ENCODE results near the gene ATF5.

The ATF5 gene

GRCh38 chr19:49888510-49888824, 40.5 kb upstream of the ATF5 start:
- peak overlapping the region; percentile 32 for H3K4me3 ChIP-seq (ENCODE audit: low read length)
- peak overlapping the region; percentile 56 for H3K4me2 ChIP-seq (ENCODE audit: low read length)
- no peak overlapping the region for H2AFZ ChIP-seq (ENCODE audit: low read depth, low read length)
- peak overlapping the region; percentile 78 for H3K27ac ChIP-seq (ENCODE audit: low read length)
- peaks cover 61% of the 10 kb centered on the region for H3K36me3 ChIP-seq (replicated peaks; ENCODE audit: low read depth, low read length)
- H4K20me1 ChIP-seq (ENCODE audit: insufficient read depth, low read length): peaks cover 40% of the 10 kb centered on the region
- peak overlapping the region; percentile 13; the same call in 1 of the 2 replicates for H3K9ac ChIP-seq (ENCODE audit: low read length)
- TF ChIP-seq, protein P1, sequence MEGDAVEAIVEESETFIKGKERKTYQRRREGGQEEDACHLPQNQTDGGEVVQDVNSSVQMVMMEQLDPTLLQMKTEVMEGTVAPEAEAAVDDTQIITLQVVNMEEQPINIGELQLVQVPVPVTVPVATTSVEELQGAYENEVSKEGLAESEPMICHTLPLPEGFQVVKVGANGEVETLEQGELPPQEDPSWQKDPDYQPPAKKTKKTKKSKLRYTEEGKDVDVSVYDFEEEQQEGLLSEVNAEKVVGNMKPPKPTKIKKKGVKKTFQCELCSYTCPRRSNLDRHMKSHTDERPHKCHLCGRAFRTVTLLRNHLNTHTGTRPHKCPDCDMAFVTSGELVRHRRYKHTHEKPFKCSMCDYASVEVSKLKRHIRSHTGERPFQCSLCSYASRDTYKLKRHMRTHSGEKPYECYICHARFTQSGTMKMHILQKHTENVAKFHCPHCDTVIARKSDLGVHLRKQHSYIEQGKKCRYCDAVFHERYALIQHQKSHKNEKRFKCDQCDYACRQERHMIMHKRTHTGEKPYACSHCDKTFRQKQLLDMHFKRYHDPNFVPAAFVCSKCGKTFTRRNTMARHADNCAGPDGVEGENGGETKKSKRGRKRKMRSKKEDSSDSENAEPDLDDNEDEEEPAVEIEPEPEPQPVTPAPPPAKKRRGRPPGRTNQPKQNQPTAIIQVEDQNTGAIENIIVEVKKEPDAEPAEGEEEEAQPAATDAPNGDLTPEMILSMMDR (IDR thresholded peaks at IDR 0.05; ENCODE audit: low read depth, low read length): no peak
- no peak for TF ChIP-seq EZH2phosphoT487 (IDR thresholded peaks at IDR 0.05; ENCODE audit: low read depth)
- H3K9me3 ChIP-seq (ENCODE audit: insufficient read depth, low read length): no peaks in the 10 kb centered on the region
- no peaks in the 10 kb centered on the region for H3K27me3 ChIP-seq (ENCODE audit: low read depth, low read length)
- H3K79me2 ChIP-seq (ENCODE audit: low read length): peaks cover 12% of the 10 kb centered on the region
- H3K4me1 ChIP-seq (ENCODE audit: low read length): peaks cover 58% of the 10 kb centered on the region

- Histone ChIP-seq H3K4me3 (ENCODE audit: low read length) (peak overlapping the region; percentile 32), H3K9me3 (ENCODE audit: insufficient read depth, low read length) (no peaks in the 10 kb centered on the region), H3K4me2 (ENCODE audit: low read length) (peak overlapping the region; percentile 56), H3K27ac (ENCODE audit: low read length) (peak overlapping the region; percentile 78), H3K79me2 (ENCODE audit: low read length) (peaks cover 17% of the 10 kb centered on the region), H4K20me1 (ENCODE audit: insufficient read depth, low read length) (peaks cover 41% of the 10 kb centered on the region), H3K9ac (ENCODE audit: low read length) (no peak overlapping the region), H3K4me1 (ENCODE audit: low read length) (peaks cover 63% of the 10 kb centered on the region), H3K36me3 (replicated peaks; ENCODE audit: low read depth, low read length) (peaks cover 58% of the 10 kb centered on the region), H3K27me3 (ENCODE audit: low read depth, low read length) (no peaks in the 10 kb centered on the region), H2AFZ (ENCODE audit: low read depth, low read length) (no peak overlapping the region)
- TF ChIP-seq EZH2phosphoT487 (IDR thresholded peaks at IDR 0.05; ENCODE audit: low read depth): no peak
- TF ChIP-seq, protein P1 (IDR thresholded peaks at IDR 0.05; ENCODE audit: low read depth, low read length): no peak
These were observed 39.8 kb upstream of the ATF5 start for GRCh38 chr19:49889038-49889686.

- H3K36me3 ChIP-seq (replicated peaks; ENCODE audit: low read depth, low read length): peaks cover 58% of the 10 kb centered on the region
- H3K27ac ChIP-seq (ENCODE audit: low read length): peak overlapping the region; percentile 78
- peak overlapping the region; percentile 56 for H3K4me2 ChIP-seq (ENCODE audit: low read length)
- peaks cover 41% of the 10 kb centered on the region for H4K20me1 ChIP-seq (ENCODE audit: insufficient read depth, low read length)
- H3K9me3 ChIP-seq (ENCODE audit: insufficient read depth, low read length): no peaks in the 10 kb centered on the region
- no peak overlapping the region for H3K9ac ChIP-seq (ENCODE audit: low read length)
- no peaks in the 10 kb centered on the region for H3K27me3 ChIP-seq (ENCODE audit: low read depth, low read length)
- H3K4me3 ChIP-seq (ENCODE audit: low read length): no peak overlapping the region; the same call in 1 of the 2 replicates
- TF ChIP-seq, protein P1 (IDR thresholded peaks at IDR 0.05; ENCODE audit: low read depth, low read length): no peak
- TF ChIP-seq EZH2phosphoT487 (IDR thresholded peaks at IDR 0.05; ENCODE audit: low read depth): no peak
- H3K4me1 ChIP-seq (ENCODE audit: low read length): peaks cover 69% of the 10 kb centered on the region
- peaks cover 23% of the 10 kb centered on the region for H3K79me2 ChIP-seq (ENCODE audit: low read length)
- H2AFZ ChIP-seq (ENCODE audit: low read depth, low read length): no peak overlapping the region
These were observed 39.2 kb upstream of the ATF5 start for GRCh38 chr19:49889687-49890348.

Data from OCI-LY3 (cell line).